Coronary artery (tissue), 2 donors: ENCODE data around the gene PDCD5.
A peak's percentile ranks its signal among the peaks of the same experiment; 100 is the strongest.
"Not testable (repeated sequence)": the region's sequence is repeated elsewhere in the genome, so short reads cannot be mapped to it uniquely, and the experiment has no call there.

ENCODE experiments used
- DNase-seq: peaks from one replicate; pipeline ENCODE4 v3.0.0-alpha.2; 2017; ENCODE audit warnings: low spot score
- H3K27ac ChIP-seq, 2 donors: fragments of 200-600 bp; sonication (generic); one replicate each; pipeline ENCODE4 v1.5.1; 2016 to 2019
- H3K4me3 ChIP-seq: fragments of 200-600 bp; sonication (generic); 2 replicates; pipeline ENCODE4 v1.5.1; 2016; ENCODE audit warnings: mild to moderate bottlenecking, moderate library complexity
- CTCF ChIP-seq: fragments of 200-600 bp; sonication (generic); IDR thresholded peaks from one replicate; pipeline ENCODE4 v1.5.1; 2019; ENCODE audit warnings: antibody characterized with exemption

The PDCD5 gene

GRCh38 chr19:32566246-32566830 is 14.7 kb upstream of the PDCD5 start:
- DNase-seq, result no peak
- H3K4me3 ChIP-seq, result no peak overlapping the region
- TF ChIP-seq CTCF, result no peak
- H3K27ac ChIP-seq, result no peak overlapping the region

GRCh38 chr19:32567486-32567885 is 13.5 kb upstream of the PDCD5 start:
- Histone ChIP-seq H3K27ac (no peak overlapping the region), H3K4me3 (no peak overlapping the region)
- DNase-seq, result peak; percentile 31
- no peak for TF ChIP-seq CTCF

- peak; percentile 33 for DNase-seq
- no peak overlapping the region for H3K27ac ChIP-seq
- no peak overlapping the region for H3K4me3 ChIP-seq
- peak; percentile 18 for TF ChIP-seq CTCF
Observed at GRCh38 chr19:32570081-32570785, 10.8 kb upstream of the PDCD5 start.

GRCh38 chr19:32571471-32572075 is 9.4 kb upstream of the PDCD5 start:
- peak; percentile 22 for DNase-seq
- H3K27ac ChIP-seq, H3K4me3 ChIP-seq: not testable (repeated sequence)

GRCh38 chr19:32572700-32573491 is 8.1 kb upstream of the PDCD5 start:
- DNase-seq, H3K4me3 ChIP-seq, H3K27ac ChIP-seq: not testable (repeated sequence)

- DNase-seq, result peak; percentile 49
- no peak for TF ChIP-seq CTCF
- no peak overlapping the region for H3K27ac ChIP-seq
- no peak overlapping the region for H3K4me3 ChIP-seq
Observed at GRCh38 chr19:32573492-32573794, 7.5 kb upstream of the PDCD5 start.

- no peak overlapping the region for H3K4me3 ChIP-seq
- DNase-seq, result no peak
- TF ChIP-seq CTCF, result no peak
- no peak overlapping the region for H3K27ac ChIP-seq
Observed at GRCh38 chr19:32576790-32577189, 4.2 kb upstream of the PDCD5 start.
